MM.1S (cell line): ENCODE results near the gene TP63.

ENCODE experiments used
- DNase-seq: peaks from one replicate; pipeline ENCODE4 v3.0.0-alpha.2; 2015
- H2AFZ ChIP-seq: fragments of 300-600 bp; sonication (generic); 2 replicates; pipeline ENCODE4 v1.6.0; 2016; ENCODE audit warnings: antibody characterized with exemption, low read length
- H3F3A ChIP-seq: fragments of 300-600 bp; sonication (generic); 2 replicates; pipeline ENCODE4 v1.6.1; 2016; ENCODE audit warnings: mild to moderate bottlenecking, antibody characterized with exemption, low read length, moderate library complexity, mixed read lengths; ENCODE audit not compliant: insufficient read depth
- H3K27ac ChIP-seq: fragments of 300-600 bp; sonication (generic); 2 replicates; pipeline ENCODE4 v1.5.1; 2016; ENCODE audit warnings: mild to moderate bottlenecking, low read length
- H3K27me3 ChIP-seq: fragments of 300-600 bp; sonication (generic); replicated peaks from 2 replicates; pipeline ENCODE4 v1.6.0; 2016; ENCODE audit warnings: low read length; ENCODE audit not compliant: insufficient read depth
- H3K36me3 ChIP-seq: fragments of 300-600 bp; sonication (generic); replicated peaks from 2 replicates; pipeline ENCODE4 v1.6.1; 2016; ENCODE audit warnings: mild to moderate bottlenecking, low read length, mixed read lengths; ENCODE audit not compliant: insufficient read depth
- H3K4me1 ChIP-seq: fragments of 300-600 bp; sonication (generic); 2 replicates; pipeline ENCODE4 v1.6.1; 2016; ENCODE audit warnings: low read length, mixed read lengths
- H3K4me2 ChIP-seq: fragments of 300-600 bp; sonication (generic); 2 replicates; pipeline ENCODE4 v1.6.0; 2016; ENCODE audit warnings: low read depth, low read length
- H3K4me3 ChIP-seq: fragments of 300-600 bp; sonication (generic); 2 replicates; pipeline ENCODE4 v1.5.1; 2016; ENCODE audit warnings: low read length, mixed read lengths
- H3K79me2 ChIP-seq: fragments of 300-600 bp; sonication (generic); 2 replicates; pipeline ENCODE4 v1.6.1; 2016; ENCODE audit warnings: mixed run types, low read length, mixed read lengths
- H3K9ac ChIP-seq: fragments of 300-600 bp; sonication (generic); 2 replicates; pipeline ENCODE4 v1.6.1; 2016; ENCODE audit warnings: low read length, mixed read lengths
- H3K9me2 ChIP-seq: fragments of 300-600 bp; sonication (generic); replicated peaks from 2 replicates; pipeline ENCODE4 v1.6.1; 2016; ENCODE audit warnings: mild to moderate bottlenecking, low read length, mixed read lengths; ENCODE audit not compliant: insufficient read depth
- H3K9me3 ChIP-seq: fragments of 300-600 bp; sonication (generic); replicated peaks from 2 replicates; pipeline ENCODE4 v1.6.1; 2016; ENCODE audit warnings: mild to moderate bottlenecking, low read length, mixed read lengths; ENCODE audit not compliant: insufficient read depth
- H4K20me1 ChIP-seq: fragments of 300-600 bp; sonication (generic); 2 replicates; pipeline ENCODE4 v1.6.1; 2016; ENCODE audit warnings: mild to moderate bottlenecking, low read length, moderate library complexity, mixed read lengths; ENCODE audit not compliant: insufficient read depth
- EZH2 ChIP-seq: fragments of 300-600 bp; sonication (generic); optimal IDR thresholded peaks from 2 replicates; pipeline ENCODE3; 2017; ENCODE audit warnings: low read depth, mild to moderate bottlenecking, antibody characterized with exemption, low read length, mixed read lengths
- EZH2phosphoT487 ChIP-seq: fragments of 300-600 bp; sonication (generic); IDR thresholded peaks from 2 replicates; pipeline ENCODE4 v1.6.1; 2018; ENCODE audit warnings: antibody characterized with exemption, low read length
- TF ChIP-seq, protein P1 (sequence below): fragments of 300-600 bp; sonication (generic); IDR thresholded peaks from 2 replicates; pipeline ENCODE4 v1.5.1; 2016; ENCODE audit warnings: antibody characterized with exemption, low read length, mixed read lengths

TP63 gene

DNA sequence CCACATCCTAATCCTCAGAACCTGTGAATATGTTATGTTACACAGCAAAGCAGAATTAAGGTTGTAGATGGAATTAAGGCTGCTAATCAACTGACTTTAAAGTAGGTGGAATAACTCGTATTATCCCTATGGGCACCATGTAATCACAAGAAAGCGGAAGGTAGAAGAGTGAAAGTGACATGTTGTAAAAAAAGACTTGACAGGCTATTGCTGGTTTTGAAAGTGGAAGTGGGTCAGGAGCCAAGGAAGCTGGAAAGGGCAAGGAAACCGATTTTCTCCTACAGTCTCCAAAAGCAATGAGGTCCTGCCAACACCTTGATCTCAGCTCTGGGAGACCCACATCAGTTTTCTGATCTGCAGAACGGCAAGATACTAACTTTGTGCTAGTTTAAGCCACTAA is 6.6 kb downstream of the TP63 start:
- Histone ChIP-seq H4K20me1 (no peaks in the 10 kb centered on the region), H3F3A (no peaks in the 10 kb centered on the region), H3K9ac (no peak overlapping the region), H3K27ac (no peak overlapping the region), H3K36me3 (no peaks in the 10 kb centered on the region), H3K79me2 (no peaks in the 10 kb centered on the region), H2AFZ (no peak overlapping the region), H3K4me2 (no peak overlapping the region), H3K9me3 (no peaks in the 10 kb centered on the region), H3K9me2 (no peaks in the 10 kb centered on the region), H3K4me1 (no peaks in the 10 kb centered on the region), H3K4me3 (no peak overlapping the region), H3K27me3 (0 out of 2 replicates have a peak, but pooled peaks cover 2% of the 10 kb centered on the region)
- TF ChIP-seq, protein P1, sequence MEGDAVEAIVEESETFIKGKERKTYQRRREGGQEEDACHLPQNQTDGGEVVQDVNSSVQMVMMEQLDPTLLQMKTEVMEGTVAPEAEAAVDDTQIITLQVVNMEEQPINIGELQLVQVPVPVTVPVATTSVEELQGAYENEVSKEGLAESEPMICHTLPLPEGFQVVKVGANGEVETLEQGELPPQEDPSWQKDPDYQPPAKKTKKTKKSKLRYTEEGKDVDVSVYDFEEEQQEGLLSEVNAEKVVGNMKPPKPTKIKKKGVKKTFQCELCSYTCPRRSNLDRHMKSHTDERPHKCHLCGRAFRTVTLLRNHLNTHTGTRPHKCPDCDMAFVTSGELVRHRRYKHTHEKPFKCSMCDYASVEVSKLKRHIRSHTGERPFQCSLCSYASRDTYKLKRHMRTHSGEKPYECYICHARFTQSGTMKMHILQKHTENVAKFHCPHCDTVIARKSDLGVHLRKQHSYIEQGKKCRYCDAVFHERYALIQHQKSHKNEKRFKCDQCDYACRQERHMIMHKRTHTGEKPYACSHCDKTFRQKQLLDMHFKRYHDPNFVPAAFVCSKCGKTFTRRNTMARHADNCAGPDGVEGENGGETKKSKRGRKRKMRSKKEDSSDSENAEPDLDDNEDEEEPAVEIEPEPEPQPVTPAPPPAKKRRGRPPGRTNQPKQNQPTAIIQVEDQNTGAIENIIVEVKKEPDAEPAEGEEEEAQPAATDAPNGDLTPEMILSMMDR = no peak
- TF ChIP-seq EZH2 (no peak), EZH2phosphoT487 (no peak)
- no peak for DNase-seq

DNA sequence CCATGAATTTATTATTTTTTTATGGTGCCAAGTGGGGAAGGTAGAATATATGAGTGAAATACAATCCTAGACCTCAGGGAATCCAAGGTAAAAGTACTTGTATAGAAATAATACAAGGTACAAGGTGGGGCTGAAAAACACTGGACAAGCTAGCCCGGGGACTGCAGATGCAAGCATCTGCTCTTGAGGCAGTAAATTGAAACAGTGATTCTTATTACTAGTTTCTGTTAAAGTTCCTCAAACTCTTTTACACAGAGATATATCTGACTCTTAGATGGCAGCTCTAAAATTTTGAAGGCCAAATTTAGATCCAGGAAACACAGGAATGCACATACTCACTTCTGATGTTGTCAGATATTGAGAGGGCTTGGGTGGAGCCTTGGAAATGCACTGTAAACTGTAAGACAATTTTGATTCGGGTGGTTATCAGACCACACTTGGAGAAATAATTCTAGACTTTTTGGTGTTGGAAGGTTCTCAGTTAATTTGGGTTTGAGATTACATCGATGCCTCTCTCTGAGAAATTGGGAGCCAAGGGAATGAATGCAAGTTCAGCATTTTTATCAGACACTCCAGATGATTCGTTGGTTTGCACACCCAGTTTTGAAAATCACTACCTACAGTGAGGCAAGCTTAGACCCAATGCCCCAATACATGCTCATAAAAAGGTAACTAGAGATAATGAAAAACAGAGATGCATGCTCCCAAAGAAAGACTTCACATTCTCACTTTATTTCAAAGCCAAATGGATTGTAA is 7.3 kb downstream of the TP63 start:
- no peaks in the 10 kb centered on the region for H3K4me1 ChIP-seq
- no peaks in the 10 kb centered on the region for H3K36me3 ChIP-seq
- no peaks in the 10 kb centered on the region for H3K79me2 ChIP-seq

GRCh38 chr3:189641776-189642175 is 10.6 kb downstream of the TP63 start:
- H3K9me3 ChIP-seq = no peaks in the 10 kb centered on the region
- H4K20me1 ChIP-seq = no peaks in the 10 kb centered on the region
- H2AFZ ChIP-seq = no peak overlapping the region
- no peak overlapping the region for H3K27ac ChIP-seq
- no peaks in the 10 kb centered on the region for H3F3A ChIP-seq
- no peaks in the 10 kb centered on the region for H3K79me2 ChIP-seq
- no peak overlapping the region for H3K4me2 ChIP-seq
- no peak overlapping the region for H3K4me3 ChIP-seq
- H3K9ac ChIP-seq = no peak overlapping the region
- TF ChIP-seq, protein P1 = no peak
- no peak for TF ChIP-seq EZH2phosphoT487
- TF ChIP-seq EZH2 = no peak
- H3K4me1 ChIP-seq = no peaks in the 10 kb centered on the region
- H3K9me2 ChIP-seq = no peaks in the 10 kb centered on the region
- H3K36me3 ChIP-seq = no peaks in the 10 kb centered on the region
- H3K27me3 ChIP-seq = no peaks in the 10 kb centered on the region
- DNase-seq = no peak

More for the DNA sequence above, 7.3 kb downstream of the TP63 start:
- no peaks in the 10 kb centered on the region for H4K20me1 ChIP-seq
- no peak overlapping the region for H3K4me3 ChIP-seq
- TF ChIP-seq EZH2 = no peak
- no peak for TF ChIP-seq EZH2phosphoT487
- TF ChIP-seq, protein P1 = no peak
- H3F3A ChIP-seq = no peaks in the 10 kb centered on the region
- no peak overlapping the region for H3K27ac ChIP-seq
- no peaks in the 10 kb centered on the region for H3K9me2 ChIP-seq
- no peak overlapping the region for H3K4me2 ChIP-seq
- no peaks in the 10 kb centered on the region for H3K9me3 ChIP-seq
- H3K9ac ChIP-seq = no peak overlapping the region
- DNase-seq = no peak
- no peak overlapping the region for H2AFZ ChIP-seq
- no peaks in the 10 kb centered on the region for H3K27me3 ChIP-seq
